ENCODE data around the gene METTL1.

The METTL1 gene

GRCh38 chr12:57781801-57782200 lies 9.9 kb upstream of the METTL1 start:
- H3K4me3 ChIP-seq (replicated peaks; ENCODE audit: low read depth, low read length) = no peak overlapping the region
- TF ChIP-seq CTCF (IDR thresholded peaks at IDR 0.05; ENCODE audit: low read depth, low read length, missing control alignments) = no peak
- no peak for DNase-seq (ENCODE audit: extremely low read depth, low read depth)

GRCh38 chr12:57781244-57781643 lies 9.3 kb upstream of the METTL1 start:
- DNase-seq (ENCODE audit: extremely low read depth, low read depth) = no peak
- TF ChIP-seq CTCF (IDR thresholded peaks at IDR 0.05; ENCODE audit: low read depth, low read length, missing control alignments) = no peak
- H3K4me3 ChIP-seq (replicated peaks; ENCODE audit: low read depth, low read length) = no peak overlapping the region

GRCh38 chr12:57780284-57780897 lies 8.5 kb upstream of the METTL1 start:
- H3K4me3 ChIP-seq (replicated peaks; ENCODE audit: low read depth, low read length) = no peak overlapping the region
- DNase-seq (ENCODE audit: extremely low read depth, low read depth) = no peak
- no peak for TF ChIP-seq CTCF (IDR thresholded peaks at IDR 0.05; ENCODE audit: low read depth, low read length, missing control alignments)

- no peak overlapping the region for H3K4me3 ChIP-seq (replicated peaks; ENCODE audit: low read depth, low read length)
- TF ChIP-seq CTCF (IDR thresholded peaks at IDR 0.05; ENCODE audit: low read depth, low read length, missing control alignments) = no peak
- DNase-seq (ENCODE audit: extremely low read depth, low read depth) = no peak
These were observed 7.8 kb upstream of the METTL1 start for GRCh38 chr12:57779736-57780135.

GRCh38 chr12:57777911-57778310 lies 6.0 kb upstream of the METTL1 start:
- no peak for DNase-seq (ENCODE audit: extremely low read depth, low read depth)

GRCh38 chr12:57777367-57777766 lies 5.5 kb upstream of the METTL1 start:
- DNase-seq (ENCODE audit: extremely low read depth, low read depth) = no peak
- no peak overlapping the region for H3K4me3 ChIP-seq (replicated peaks; ENCODE audit: low read depth, low read length)
- TF ChIP-seq CTCF (IDR thresholded peaks at IDR 0.05; ENCODE audit: low read depth, low read length, missing control alignments) = no peak

More at GRCh38 chr12:57777911-57778310, 6.0 kb upstream of the METTL1 start:
- no peak for TF ChIP-seq CTCF (IDR thresholded peaks at IDR 0.05; ENCODE audit: low read depth, low read length, missing control alignments)
- H3K4me3 ChIP-seq (replicated peaks; ENCODE audit: low read depth, low read length) = no peak overlapping the region

- no peak for DNase-seq (ENCODE audit: extremely low read depth, low read depth)
- no peak for TF ChIP-seq CTCF (IDR thresholded peaks at IDR 0.05; ENCODE audit: low read depth, low read length, missing control alignments)
- no peak overlapping the region for H3K4me3 ChIP-seq (replicated peaks; ENCODE audit: low read depth, low read length)
These were observed 4.3 kb upstream of the METTL1 start for GRCh38 chr12:57776247-57776587.

Measured in HFF-Myc (cell line).